ENCODE measurements around the gene MSH2.
A peak's percentile ranks its signal among the peaks of the same experiment; 100 is the strongest.
"Not testable (repeated sequence)": the region's sequence is repeated elsewhere in the genome, so short reads cannot be mapped to it uniquely, and the experiment has no call there.

Gene MSH2

GRCh38 chr2:47402805-47403608 is at the start of gene MSH2:
Gene MSH2, plus strand, starts transcription at chr2:47403156. Its CDS starts 36 bp downstream, at chr2:47403192.
- peak within 1 kb of the TSS; percentile 96 for H3K27ac Mint-ChIP-seq
- H3K9me3 Mint-ChIP-seq = peaks cover 1 to 8% of the 10 kb centered on the region in 2 donors
- peak; percentile 91 for DNase-seq
- no peaks in the 10 kb centered on the region for H3K27me3 Mint-ChIP-seq
- ATAC-seq (replicated peaks) = peak; percentile 95 to 97
- peaks cover 18 to 32% of the 10 kb centered on the region in 2 donors for H3K4me1 Mint-ChIP-seq
- H3K36me3 Mint-ChIP-seq = peaks cover 21 to 34% of the 10 kb centered on the region in 2 donors
- peak within 1 kb of the TSS; percentile 96 to 98 for H3K4me3 Mint-ChIP-seq

DNA sequence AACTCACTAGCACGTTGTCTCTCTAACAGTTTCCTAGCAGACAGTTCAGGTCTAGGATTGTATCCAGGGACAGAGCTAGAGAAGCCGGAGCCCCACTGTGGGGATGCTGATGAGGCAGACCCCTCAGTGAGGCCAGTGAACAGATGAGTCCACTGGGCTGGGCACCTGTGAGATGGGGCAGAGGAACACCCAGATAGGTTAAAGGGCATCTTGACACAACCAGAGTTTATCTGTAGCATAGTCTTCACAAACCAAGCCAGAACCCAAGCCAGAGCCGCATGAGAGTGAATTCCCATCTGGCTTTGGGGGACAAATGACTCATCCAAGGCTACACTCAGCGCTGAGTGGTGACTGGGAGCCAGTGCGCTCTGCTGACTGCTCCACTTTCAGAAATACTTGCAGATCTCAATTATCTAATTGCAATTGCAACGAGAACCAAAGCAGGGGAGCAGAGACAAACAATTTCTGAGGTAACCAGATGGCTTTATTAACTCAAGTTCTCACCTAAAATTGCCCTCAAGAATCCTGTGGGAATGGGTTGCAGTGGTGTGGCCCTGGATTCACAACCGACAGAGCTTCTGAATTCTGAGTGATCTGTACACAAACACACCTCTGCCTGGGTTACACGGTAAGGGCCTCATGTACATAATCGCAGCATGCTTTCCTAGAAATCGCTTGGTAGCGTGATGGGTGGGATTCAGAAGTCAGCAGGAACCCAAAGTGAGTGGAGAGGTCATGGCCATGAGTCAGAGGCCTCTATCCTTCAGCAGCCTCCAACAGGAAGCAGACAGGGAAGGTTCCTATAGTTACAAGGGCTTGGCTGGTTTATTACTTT is 48.7 kb upstream of the MSH2 start:
- no peak overlapping the region for H3K4me3 Mint-ChIP-seq
- no peaks in the 10 kb centered on the region for H3K27me3 Mint-ChIP-seq
- no peaks in the 10 kb centered on the region for H3K9me3 Mint-ChIP-seq
- no peak for ATAC-seq (replicated peaks)
- no peak overlapping the region for H3K27ac Mint-ChIP-seq
- no peaks in the 10 kb centered on the region for H3K36me3 Mint-ChIP-seq
- DNase-seq = no peak
- H3K4me1 Mint-ChIP-seq = no peaks in the 10 kb centered on the region

DNA sequence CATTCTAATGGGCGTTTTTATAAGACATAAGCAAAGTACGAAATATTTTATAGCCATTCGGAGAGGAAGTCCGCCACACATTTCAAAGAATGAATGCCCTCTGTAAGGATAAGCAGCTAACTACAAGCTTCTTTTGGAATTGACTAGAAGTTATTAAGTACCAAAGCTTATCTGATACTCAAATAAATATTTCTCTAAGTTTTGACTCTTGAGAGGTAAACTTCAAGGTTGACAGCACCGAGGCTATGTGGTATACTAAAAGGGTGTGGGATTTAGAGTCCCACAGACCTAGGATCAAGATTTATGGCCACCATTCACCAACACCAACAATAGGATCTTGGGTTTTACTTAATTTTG is 48.1 kb upstream of the MSH2 start:
- Mint-ChIP-seq H3K4me1 (no peaks in the 10 kb centered on the region), H3K27me3 (no peaks in the 10 kb centered on the region), H3K4me3 (no peak overlapping the region), H3K9me3 (no peaks in the 10 kb centered on the region), H3K27ac (no peak overlapping the region), H3K36me3 (no peaks in the 10 kb centered on the region)
- DNase-seq = no peak
- ATAC-seq (replicated peaks) = no peak

GRCh38 chr2:47357483-47357882 is 45.5 kb upstream of the MSH2 start:
- Mint-ChIP-seq H3K36me3 (no peaks in the 10 kb centered on the region), H3K9me3 (no peaks in the 10 kb centered on the region), H3K27me3 (no peaks in the 10 kb centered on the region), H3K27ac (no peak overlapping the region), H3K4me1 (no peaks in the 10 kb centered on the region), H3K4me3 (no peak overlapping the region)
- ATAC-seq (replicated peaks) (no peak), DNase-seq (no peak)

DNA sequence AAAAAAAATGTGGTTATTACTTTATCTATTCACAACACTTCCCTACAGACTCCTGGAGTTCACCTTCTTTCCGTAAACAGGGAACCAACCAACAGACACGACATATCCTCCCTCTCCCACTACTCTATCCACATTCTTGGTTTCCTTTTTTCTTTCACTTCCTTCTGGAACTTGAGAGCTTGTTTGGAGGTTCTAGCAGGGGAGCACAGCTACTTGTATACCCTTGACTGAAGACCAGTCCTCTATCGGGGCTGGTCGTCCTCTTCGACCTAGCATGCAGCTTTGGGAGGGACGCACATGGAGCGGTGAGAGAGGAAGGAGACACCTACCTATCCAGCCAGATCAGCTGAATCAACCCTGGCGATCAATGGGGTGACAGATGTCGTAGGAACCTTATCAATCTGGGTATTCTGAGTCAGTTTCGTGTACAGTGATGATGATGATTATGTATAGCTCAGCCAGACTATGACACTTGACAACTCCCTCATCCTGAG is 43.5 kb upstream of the MSH2 start:
- no peaks in the 10 kb centered on the region for H3K27me3 Mint-ChIP-seq
- ATAC-seq (replicated peaks) = no peak
- H3K36me3 Mint-ChIP-seq = no peaks in the 10 kb centered on the region
- H3K27ac Mint-ChIP-seq = no peak overlapping the region
- H3K4me1 Mint-ChIP-seq = no peaks in the 10 kb centered on the region
- H3K4me3 Mint-ChIP-seq = no peak overlapping the region
- no peak for DNase-seq
- H3K9me3 Mint-ChIP-seq = no peaks in the 10 kb centered on the region

GRCh38 chr2:47360283-47360682 is 42.7 kb upstream of the MSH2 start:
- Mint-ChIP-seq H3K27me3 (no peaks in the 10 kb centered on the region), H3K9me3 (no peaks in the 10 kb centered on the region), H3K36me3 (no peaks in the 10 kb centered on the region), H3K4me1 (no peaks in the 10 kb centered on the region), H3K27ac (no peak overlapping the region), H3K4me3 (no peak overlapping the region)
- ATAC-seq (replicated peaks) (no peak), DNase-seq (no peak)

GRCh38 chr2:47360927-47361326 is 42.0 kb upstream of the MSH2 start:
- no peaks in the 10 kb centered on the region for H3K9me3 Mint-ChIP-seq
- H3K4me3 Mint-ChIP-seq = no peak overlapping the region
- H3K36me3 Mint-ChIP-seq = no peaks in the 10 kb centered on the region
- DNase-seq = no peak
- ATAC-seq (replicated peaks) = no peak
- H3K27ac Mint-ChIP-seq = no peak overlapping the region
- H3K27me3 Mint-ChIP-seq = no peaks in the 10 kb centered on the region
- no peaks in the 10 kb centered on the region for H3K4me1 Mint-ChIP-seq

GRCh38 chr2:47361505-47362229 is 41.3 kb upstream of the MSH2 start:
- H3K4me1 Mint-ChIP-seq; H3K27me3 Mint-ChIP-seq; H3K4me3 Mint-ChIP-seq; DNase-seq; H3K27ac Mint-ChIP-seq; ATAC-seq (replicated peaks); H3K36me3 Mint-ChIP-seq; H3K9me3 Mint-ChIP-seq: not testable (repeated sequence)

- no peak for ATAC-seq (replicated peaks)
- Mint-ChIP-seq H3K27ac (no peak overlapping the region), H3K36me3 (no peaks in the 10 kb centered on the region), H3K4me1 (peaks cover 1 to 9% of the 10 kb centered on the region in 2 donors), H3K27me3 (peaks cover 9 to 21% of the 10 kb centered on the region in 2 donors), H3K4me3 (no peak overlapping the region), H3K9me3 (no peaks in the 10 kb centered on the region)
- DNase-seq = no peak
These were observed 29.2 kb upstream of the MSH2 start for GRCh38 chr2:47373747-47374146.

DNA sequence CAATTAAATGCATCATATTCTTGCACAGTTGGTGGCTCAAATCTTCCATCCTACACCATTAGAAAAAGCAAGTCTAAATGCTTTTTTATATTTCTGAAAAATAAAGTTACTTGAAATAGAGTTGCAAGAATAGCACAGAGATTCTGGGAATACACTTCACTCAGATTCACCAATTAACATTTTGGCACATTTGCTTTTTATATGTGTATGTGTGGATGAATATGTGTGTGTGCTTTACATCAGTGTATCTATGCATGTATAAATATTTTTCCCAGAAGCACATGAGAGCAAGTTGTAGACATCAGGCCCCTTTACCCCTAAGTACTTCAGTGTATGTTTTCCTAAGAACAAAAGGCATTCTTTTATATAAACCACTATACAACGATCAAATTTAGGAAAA is 27.6 kb upstream of the MSH2 start:
- no peak overlapping the region for H3K4me3 Mint-ChIP-seq
- no peaks in the 10 kb centered on the region for H3K9me3 Mint-ChIP-seq
- no peaks in the 10 kb centered on the region for H3K36me3 Mint-ChIP-seq
- ATAC-seq (replicated peaks) = no peak
- H3K27me3 Mint-ChIP-seq = peaks cover 7 to 11% of the 10 kb centered on the region in 2 donors
- H3K27ac Mint-ChIP-seq = no peak overlapping the region
- no peak for DNase-seq
- no peaks in the 10 kb centered on the region for H3K4me1 Mint-ChIP-seq

GRCh38 chr2:47379384-47379783 is 23.6 kb upstream of the MSH2 start:
- no peak for DNase-seq
- no peaks in the 10 kb centered on the region for H3K27me3 Mint-ChIP-seq
- H3K4me1 Mint-ChIP-seq = no peaks in the 10 kb centered on the region
- H3K9me3 Mint-ChIP-seq = no peaks in the 10 kb centered on the region
- no peak overlapping the region for H3K4me3 Mint-ChIP-seq
- H3K36me3 Mint-ChIP-seq = no peaks in the 10 kb centered on the region
- no peak for ATAC-seq (replicated peaks)
- no peak overlapping the region for H3K27ac Mint-ChIP-seq

- H3K27me3 Mint-ChIP-seq = no peaks in the 10 kb centered on the region
- no peaks in the 10 kb centered on the region for H3K9me3 Mint-ChIP-seq
- H3K4me1 Mint-ChIP-seq = no peaks in the 10 kb centered on the region
- no peak overlapping the region for H3K4me3 Mint-ChIP-seq
- no peaks in the 10 kb centered on the region for H3K36me3 Mint-ChIP-seq
- H3K27ac Mint-ChIP-seq = no peak overlapping the region
- ATAC-seq (replicated peaks) (no peak), DNase-seq (no peak)
These were observed 21.5 kb upstream of the MSH2 start for GRCh38 chr2:47381408-47381807.

DNA sequence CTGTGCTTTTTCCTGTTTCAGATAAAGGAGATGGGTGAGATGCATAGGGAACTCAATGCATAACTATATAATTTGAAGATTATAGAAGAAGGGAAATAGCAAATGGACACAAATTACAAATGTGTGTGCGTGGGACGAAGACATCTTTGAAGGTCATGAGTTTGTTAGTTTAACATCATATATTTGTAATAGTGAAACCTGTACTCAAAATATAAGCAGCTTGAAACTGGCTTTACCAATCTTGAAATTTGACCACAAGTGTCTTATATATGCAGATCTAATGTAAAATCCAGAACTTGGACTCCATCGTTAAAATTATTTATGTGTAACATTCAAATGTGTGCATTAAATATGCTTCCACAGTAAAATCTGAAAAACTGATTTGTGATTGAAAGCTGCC is 16.4 kb upstream of the MSH2 start:
- ATAC-seq (replicated peaks) (no peak), DNase-seq (no peak)
- Mint-ChIP-seq H3K4me3 (no peak overlapping the region), H3K36me3 (no peaks in the 10 kb centered on the region), H3K27ac (no peak overlapping the region), H3K9me3 (no peaks in the 10 kb centered on the region), H3K4me1 (no peaks in the 10 kb centered on the region), H3K27me3 (peaks cover 6 to 13% of the 10 kb centered on the region in 2 donors)

- Mint-ChIP-seq H3K27me3 (peaks cover 6 to 13% of the 10 kb centered on the region in 2 donors), H3K36me3 (no peaks in the 10 kb centered on the region), H3K4me3 (no peak overlapping the region), H3K4me1 (no peaks in the 10 kb centered on the region), H3K27ac (no peak overlapping the region), H3K9me3 (no peaks in the 10 kb centered on the region)
- DNase-seq (no peak), ATAC-seq (replicated peaks) (peak; percentile 7 to 20)
These were observed 14.1 kb upstream of the MSH2 start for GRCh38 chr2:47388888-47389287.
